AG09309 (cell line): ENCODE results near the gene CBX3.

Source experiments
- DNase-seq: peaks from one replicate; pipeline ENCODE4 v3.0.0-alpha.2; 2010; ENCODE audit warnings: low read depth
- H3K4me3 ChIP-seq: 2 replicates; pipeline ENCODE4 v1.5.1; 2011; ENCODE audit warnings: mild to moderate bottlenecking, low read depth, low read length, moderate library complexity; ENCODE audit not compliant: control insufficient read depth
- CTCF ChIP-seq: IDR thresholded peaks from 2 replicates; pipeline ENCODE4 v1.5.1; 2011; ENCODE audit warnings: mild to moderate bottlenecking, low read depth, low read length, inconsistent platforms; ENCODE audit not compliant: insufficient read depth, control insufficient read depth; ENCODE audit errors: missing control alignments

The CBX3 gene

GRCh38 chr7:26200444-26201246 is 900 bp upstream of the CBX3 start, which contains the start of gene HNRNPA2B1:
TSS of gene HNRNPA2B1 (minus strand) at chr7:26200746. CDS start at chr7:26200577, 169 bp downstream.
- peak within 1 kb of the TSS; percentile 92 for H3K4me3 ChIP-seq
- no peak for TF ChIP-seq CTCF
- DNase-seq, result peak; percentile 85

- TF ChIP-seq CTCF, result no peak
- H3K4me3 ChIP-seq, result peak overlapping the region; percentile 92
- DNase-seq, result no peak
Measured at GRCh38 chr7:26202019-26202990, 760 bp downstream of the CBX3 start.

GRCh38 chr7:26203016-26203415 is 1.5 kb downstream of the CBX3 start:
- no peak for TF ChIP-seq CTCF
- peak overlapping the region; percentile 92 for H3K4me3 ChIP-seq
- DNase-seq, result no peak

GRCh38 chr7:26208040-26208439 is 6.5 kb downstream of the CBX3 start:
- no peak for DNase-seq
- H3K4me3 ChIP-seq, result no peak overlapping the region
- no peak for TF ChIP-seq CTCF

GRCh38 chr7:26212921-26213718 is 11.6 kb downstream of the CBX3 start:
- DNase-seq, result no peak
- no peak for TF ChIP-seq CTCF
- no peak overlapping the region for H3K4me3 ChIP-seq

GRCh38 chr7:26213807-26214515 is 12.4 kb downstream of the CBX3 start:
- TF ChIP-seq CTCF, result no peak
- no peak overlapping the region for H3K4me3 ChIP-seq
- no peak for DNase-seq
